Activated CD4-positive, alpha-beta T cell treated with anti-CD3 and anti-CD28 coated beads for 1 hour (primary cell): Measurements from ENCODE around the gene FATE1.

Source experiments
- DNase-seq: peaks from one replicate; pipeline ENCODE4 v3.0.0-alpha.2; 2020

Gene FATE1

DNA sequence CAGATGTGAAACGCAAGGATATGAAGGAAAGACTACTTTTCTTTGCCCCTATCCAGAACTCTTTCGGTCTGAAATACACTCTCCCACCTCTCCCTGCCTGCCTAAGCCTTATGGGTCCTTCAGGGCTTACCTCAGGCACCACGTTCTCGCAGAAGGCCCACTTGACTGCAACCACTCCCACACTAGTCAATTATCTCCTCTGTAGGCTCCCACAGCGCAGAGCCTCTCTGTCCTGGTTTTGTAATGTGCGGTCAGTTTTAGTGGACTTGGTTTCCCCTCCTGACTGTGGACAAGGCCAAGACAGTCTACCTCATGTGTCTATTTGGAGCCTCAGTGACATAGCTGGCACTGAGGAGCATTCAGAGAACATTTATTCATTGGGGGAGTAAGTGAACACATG is 29.8 kb downstream of the FATE1 start:
- no peak for DNase-seq

DNA sequence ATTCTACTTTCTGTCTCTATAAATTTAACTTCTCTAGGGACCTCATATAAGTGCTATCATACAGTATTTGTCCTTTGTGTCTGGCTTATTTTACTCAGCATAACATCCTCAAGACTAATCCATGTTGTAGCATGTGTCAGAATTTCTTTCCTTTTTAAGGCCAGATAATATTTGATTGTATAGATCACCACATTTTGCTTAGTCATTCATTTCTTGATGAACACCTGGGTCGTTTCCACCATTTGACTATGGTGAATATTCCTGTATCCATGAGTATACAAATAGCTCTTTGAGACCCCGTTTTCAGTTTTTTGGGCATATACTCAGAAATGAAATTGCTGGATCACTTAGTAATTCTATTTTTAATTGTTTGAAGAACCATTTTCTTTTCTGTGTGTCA is 30.7 kb downstream of the FATE1 start:
- DNase-seq: no peak

DNA sequence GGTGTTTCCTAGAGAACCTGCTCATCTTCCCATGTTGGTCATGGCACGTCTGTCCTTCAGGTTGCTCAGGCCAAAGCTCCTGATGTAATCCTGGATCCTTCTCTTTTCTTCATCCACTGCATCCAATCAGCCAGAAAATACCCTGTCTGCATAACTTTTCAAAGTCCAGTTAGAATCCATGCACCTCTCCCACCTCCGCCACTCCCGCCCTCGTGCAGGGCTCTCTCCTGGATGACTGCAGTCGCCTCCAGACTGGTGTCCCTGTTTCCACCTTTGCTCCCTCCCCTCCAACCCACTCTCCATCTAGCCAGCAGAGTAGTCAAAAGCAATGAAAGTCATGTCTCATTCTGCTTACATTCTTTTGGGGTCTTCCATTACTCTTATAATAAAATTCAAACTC is 34.7 kb downstream of the FATE1 start:
- no peak for DNase-seq

DNA sequence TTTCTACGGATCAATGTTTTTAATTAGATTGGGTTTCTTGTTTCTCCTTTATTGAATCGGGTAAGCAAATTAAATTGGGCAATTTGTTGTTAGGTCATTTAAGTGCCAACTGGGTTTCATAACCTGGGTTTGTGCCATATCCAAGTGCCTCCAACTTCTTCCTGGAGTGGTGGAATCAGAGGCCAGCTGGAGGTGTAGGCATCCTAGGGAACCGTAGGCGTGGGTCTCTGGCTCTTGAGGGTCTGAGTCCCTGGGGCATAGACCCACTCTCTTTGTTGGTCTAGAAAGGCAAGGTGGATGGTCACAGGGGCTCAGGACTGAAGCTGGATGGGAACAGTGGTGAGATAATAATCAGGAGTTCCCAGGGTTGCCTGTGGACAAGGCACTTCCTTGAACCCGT is 37.0 kb downstream of the FATE1 start:
- DNase-seq: no peak

DNA sequence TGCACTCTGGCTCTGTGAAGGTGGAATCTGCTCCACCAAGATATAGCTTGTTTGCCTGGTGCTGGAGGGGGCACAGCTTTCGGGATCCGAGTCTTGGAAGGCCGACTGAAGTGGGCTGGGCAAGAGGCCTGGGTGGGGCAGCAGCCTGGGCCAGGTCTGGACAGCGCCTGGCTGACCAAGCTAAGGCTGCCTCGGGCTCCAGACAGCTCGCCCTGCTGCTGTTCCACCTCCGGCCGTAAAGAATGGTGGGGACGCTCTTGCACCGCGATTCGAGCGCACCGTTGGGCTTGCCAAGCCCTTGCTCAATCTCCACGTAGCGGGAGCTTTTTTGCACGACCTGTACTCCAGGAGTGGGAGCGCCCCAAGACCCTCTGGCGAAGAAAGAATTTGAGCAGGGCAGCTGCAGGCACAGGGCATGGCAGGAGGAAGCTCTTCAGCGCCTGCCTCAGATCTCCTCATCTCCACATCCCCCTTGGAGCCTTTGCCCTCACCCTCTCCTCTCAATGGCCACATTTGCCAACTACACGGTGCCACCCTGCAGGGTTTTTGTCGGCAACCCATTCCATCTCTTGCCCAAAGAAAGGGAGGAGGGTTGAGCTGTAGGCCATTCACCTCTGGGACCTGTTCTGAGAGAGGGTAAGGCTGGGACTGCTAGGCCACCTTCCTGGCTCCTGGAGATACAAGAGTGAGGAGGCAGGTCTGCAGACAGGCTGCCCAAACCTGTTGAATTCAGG is 37.6 kb downstream of the FATE1 start:
- no peak for DNase-seq

DNA sequence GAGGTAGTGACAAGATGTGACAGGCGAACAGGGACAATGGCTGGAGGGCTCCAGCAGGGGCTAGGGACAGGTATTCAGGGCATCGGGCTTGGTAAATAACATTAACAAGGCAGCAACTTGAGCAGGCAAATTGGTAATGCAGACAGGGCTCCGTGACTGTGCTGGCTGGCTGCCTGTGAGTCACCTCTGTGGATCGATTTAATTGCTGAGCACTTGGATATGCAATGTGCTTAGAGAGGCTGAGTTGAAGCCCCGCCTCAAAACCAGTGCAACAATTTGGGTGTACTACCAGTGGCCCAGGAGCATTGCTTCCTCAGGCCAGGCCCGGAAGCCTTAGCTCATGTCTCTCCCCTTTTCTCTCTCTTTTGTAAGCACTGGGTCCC is 38.2 kb downstream of the FATE1 start:
- DNase-seq: no peak

DNA sequence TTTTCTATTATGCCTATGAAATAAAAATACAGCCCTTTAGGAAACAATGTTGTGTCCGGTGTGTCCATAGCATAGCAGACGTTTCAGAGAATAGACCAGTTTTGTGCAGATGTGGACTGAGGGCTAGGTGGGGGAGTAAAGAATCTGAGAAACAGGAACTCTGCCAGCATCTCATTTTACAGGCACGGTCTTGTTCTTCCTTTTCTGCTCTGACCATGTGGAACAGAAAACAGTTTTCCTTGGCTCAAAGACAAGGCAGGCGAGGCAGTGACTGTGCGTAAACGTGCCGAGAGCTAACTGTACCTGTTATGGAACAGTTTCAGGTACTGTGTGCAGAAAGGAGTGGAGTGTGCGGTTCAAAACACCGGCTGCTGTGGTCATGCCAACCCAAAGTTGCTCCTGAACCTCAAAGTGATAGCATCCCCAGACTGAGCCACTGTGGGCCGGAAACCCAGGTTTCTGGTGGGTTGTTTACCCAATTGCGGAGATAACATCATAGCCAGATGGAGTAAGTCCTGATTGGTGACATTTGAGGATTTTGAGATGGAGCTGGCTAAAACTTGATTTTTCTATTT is 38.9 kb downstream of the FATE1 start:
- no peak for DNase-seq

DNA sequence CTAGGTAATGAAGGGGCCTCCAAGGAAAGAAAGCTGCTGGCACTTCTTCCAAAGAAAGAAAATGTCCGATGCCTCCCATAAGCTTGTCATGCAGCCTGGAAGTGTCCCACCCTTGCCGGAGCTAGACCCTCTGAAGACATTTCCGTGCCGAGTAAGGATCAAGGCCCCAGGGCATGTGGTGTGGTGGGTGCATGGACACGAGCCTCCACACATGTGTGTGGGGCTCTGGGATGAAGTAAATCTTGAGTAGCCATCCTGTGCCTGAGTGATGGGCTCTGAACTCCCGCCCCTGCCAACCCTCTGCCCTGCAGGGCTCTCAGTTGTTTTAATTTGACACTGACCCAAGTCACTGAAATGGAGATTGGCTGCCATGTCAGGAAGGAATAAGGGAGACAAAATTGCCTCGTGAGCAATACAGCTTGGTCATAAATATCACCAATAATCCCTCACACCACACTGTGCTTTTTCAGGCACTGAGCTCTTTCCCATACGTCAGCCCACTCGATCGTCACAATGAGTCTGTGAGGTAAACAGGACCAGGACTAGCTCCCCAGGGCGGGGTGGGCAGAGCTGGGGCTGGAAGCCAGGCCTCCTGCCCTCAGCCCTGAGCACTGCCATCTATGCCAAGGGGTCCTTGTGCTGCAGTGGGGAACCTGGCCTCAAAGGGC is 43.3 kb downstream of the FATE1 start:
- no peak for DNase-seq

DNA sequence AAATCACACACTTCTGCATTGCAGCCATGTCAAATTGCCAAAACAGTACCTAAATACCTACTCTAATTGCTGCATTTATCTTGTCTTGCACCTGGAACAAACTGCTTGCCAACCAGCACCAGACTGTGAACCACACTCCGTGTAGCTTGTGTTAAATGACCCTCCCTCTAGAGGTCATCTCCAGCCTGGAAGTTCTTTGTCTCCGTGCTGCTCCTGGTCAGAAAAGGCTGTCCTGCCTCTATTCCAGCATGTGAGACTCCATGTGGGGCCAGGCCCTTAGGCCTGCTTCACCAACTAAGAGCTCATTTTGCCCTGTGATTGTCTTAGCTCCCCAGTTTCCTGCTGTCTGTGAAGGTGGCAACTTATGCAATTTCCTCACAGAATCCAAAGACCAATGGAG is 47.0 kb downstream of the FATE1 start:
- no peak for DNase-seq

DNA sequence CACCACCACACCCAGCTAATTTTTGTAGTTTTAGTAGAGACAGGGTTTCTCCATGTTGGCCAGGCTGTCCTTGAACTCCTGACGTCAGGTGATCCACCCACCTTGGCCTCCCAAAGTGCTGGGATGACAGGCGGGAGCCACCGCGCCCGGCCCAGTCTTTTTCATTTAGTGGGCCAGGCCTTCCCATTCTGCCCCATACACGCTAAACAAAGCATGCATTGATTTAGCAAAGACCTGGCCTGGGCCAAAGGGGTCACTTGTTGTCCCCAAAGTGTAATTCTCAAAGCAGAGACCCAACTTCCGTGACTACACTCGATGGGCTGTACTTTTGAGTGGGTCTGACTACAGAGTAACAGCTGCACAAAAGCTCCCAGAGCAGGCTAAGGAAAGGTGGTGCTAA is 47.9 kb downstream of the FATE1 start:
- DNase-seq: no peak

DNA sequence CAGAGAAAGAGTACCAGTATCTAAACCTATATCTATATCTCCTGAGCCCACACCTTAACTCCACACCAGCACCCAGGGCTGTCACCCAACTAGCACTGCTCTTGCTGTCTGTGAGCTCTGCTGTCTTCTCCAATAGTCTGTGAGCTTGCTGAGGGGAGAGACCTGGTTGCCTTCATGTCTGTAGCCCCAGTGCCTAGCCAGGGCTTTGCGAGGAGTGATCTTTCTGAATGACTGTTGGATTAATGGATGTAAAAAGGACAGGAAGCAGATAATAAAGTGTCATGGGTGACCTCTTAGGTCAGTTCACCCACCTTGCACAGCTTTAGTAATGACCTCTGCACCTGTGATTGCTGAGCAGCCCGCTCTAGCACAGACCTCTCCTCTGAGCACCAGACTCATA is 49.2 kb downstream of the FATE1 start:
- no peak for DNase-seq

DNA sequence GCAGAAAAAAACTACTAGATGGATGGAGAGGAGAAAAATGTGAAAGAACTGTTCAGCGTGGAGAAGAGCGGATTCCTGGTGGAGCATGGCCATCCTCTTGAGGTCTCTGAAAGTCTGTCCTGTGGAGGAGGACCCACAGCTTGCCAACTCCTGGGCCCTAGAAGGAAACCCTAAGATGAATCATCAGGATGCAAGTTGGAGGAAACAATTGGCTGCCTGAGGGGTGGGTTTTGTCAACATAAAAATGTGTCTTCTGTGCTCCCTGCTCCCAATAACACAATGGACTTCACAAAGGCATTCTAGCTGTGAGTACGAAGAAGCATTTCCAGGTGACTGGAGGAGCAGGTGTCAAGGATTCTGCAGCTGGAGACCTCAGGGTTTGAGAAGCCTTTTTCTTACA is 55.9 kb downstream of the FATE1 start:
- DNase-seq: no peak
